Muscle of leg (tissue), 11 donors: ENCODE data around the gene HSPA14. TPM values are rescaled to one million over a fixed set of nuclear protein-coding genes. Genes with fewer than 3 reads are reported as not detected.

Source experiments
- DNase-seq: peaks from one replicate; pipeline ENCODE4 v3.0.0; 2013
- H3K27ac ChIP-seq: one replicate; pipeline ENCODE4 v1.5.1; 2013; ENCODE audit warnings: mild to moderate bottlenecking, low read length, control low read depth
- H3K27me3 ChIP-seq: one replicate; pipeline ENCODE4 v1.6.1; 2013; ENCODE audit warnings: low read length; ENCODE audit not compliant: control insufficient read depth, insufficient read depth
- H3K36me3 ChIP-seq: one replicate; pipeline ENCODE4 v1.6.1; 2013; ENCODE audit warnings: low read length; ENCODE audit not compliant: control insufficient read depth, insufficient read depth
- H3K4me1 ChIP-seq: one replicate; pipeline ENCODE4 v1.6.1; 2013; ENCODE audit warnings: low read length; ENCODE audit not compliant: control insufficient read depth, insufficient read depth
- H3K4me3 ChIP-seq: one replicate; pipeline ENCODE4 v1.5.1; 2013; ENCODE audit warnings: low read length, control low read depth
- H3K9me3 ChIP-seq: replicated peaks from 2 replicates; pipeline ENCODE4 v1.6.1; 2013; ENCODE audit warnings: low read depth, low read length; ENCODE audit not compliant: control insufficient read depth
- WGBS: methylation state at CpG from one replicate; pipeline ENCODE4 v1.1.5; 2013; ENCODE audit warnings: missing lambda C conversion rate; ENCODE audit not compliant: insufficient coverage; 5-methylcytosine and 5-hydroxymethylcytosine counted together
- polyA plus RNA-seq, 8 donors: library from polyadenylated mRNA; unstranded; fragments of 120-200 nt; gene quantifications; one replicate each; pipeline versions ENCODE4 v1.2.1 to v1.2.3, GENCODE V29; 2013; ENCODE audit warnings: inconsistent platforms in 1 of 8, low replicate concordance in 1 of 8; ENCODE audit not compliant: insufficient read length in 8 of 8, insufficient read depth in 1 of 8
- total RNA-seq: library from RNA; stranded (reverse); fragments of 120-200 nt; gene quantifications from one replicate; pipeline ENCODE4 v1.2.4, GENCODE V29; 2013

Gene HSPA14
- total and polyA plus RNA-seq, 9 donors: 11.1 to 15.3 (median 13.5) TPM

GRCh38 chr10:14909101-14909500 lies 71.0 kb downstream of the HSPA14 start:
- Histone ChIP-seq H3K4me1 (no peaks in the 10 kb centered on the region), H3K36me3 (peaks cover 40% of the 10 kb centered on the region), H3K27me3 (no peaks in the 10 kb centered on the region), H3K27ac (no peak overlapping the region), H3K4me3 (no peak overlapping the region), H3K9me3 (peaks cover 3% of the 10 kb centered on the region)
- DNase-seq: no peak
- WGBS: 100% methylated on average over 1 of the region's 2 CpGs

GRCh38 chr10:14910953-14911352 lies 72.8 kb downstream of the HSPA14 start:
- H3K27ac ChIP-seq: no peak overlapping the region
- no peaks in the 10 kb centered on the region for H3K27me3 ChIP-seq
- peaks cover 7% of the 10 kb centered on the region for H3K9me3 ChIP-seq
- no peak overlapping the region for H3K4me3 ChIP-seq
- WGBS: 98% methylated on average over 4 of the region's 4 CpGs
- H3K4me1 ChIP-seq: no peaks in the 10 kb centered on the region
- DNase-seq: no peak
- peaks cover 44% of the 10 kb centered on the region for H3K36me3 ChIP-seq

GRCh38 chr10:14911801-14912200 lies 73.7 kb downstream of the HSPA14 start:
- Histone ChIP-seq H3K4me1 (no peaks in the 10 kb centered on the region), H3K27me3 (no peaks in the 10 kb centered on the region), H3K36me3 (peaks cover 42% of the 10 kb centered on the region), H3K9me3 (peaks cover 15% of the 10 kb centered on the region), H3K4me3 (no peak overlapping the region), H3K27ac (no peak overlapping the region)
- no peak for DNase-seq
- 83% methylated on average over 3 of the region's 3 CpGs for WGBS

GRCh38 chr10:14916600-14916999 lies 78.5 kb downstream of the HSPA14 start:
- Histone ChIP-seq H3K4me3 (no peak overlapping the region), H3K27me3 (no peaks in the 10 kb centered on the region), H3K9me3 (peaks cover 21% of the 10 kb centered on the region), H3K4me1 (no peaks in the 10 kb centered on the region), H3K27ac (no peak overlapping the region), H3K36me3 (peaks cover 38% of the 10 kb centered on the region)
- no peak for DNase-seq
- no CpG with 5 or more reads among the region's 2 CpGs for WGBS

- H3K27ac ChIP-seq: no peak overlapping the region
- WGBS: 83% methylated on average over 1 of the region's 3 CpGs
- H3K27me3 ChIP-seq: no peaks in the 10 kb centered on the region
- H3K9me3 ChIP-seq: peaks cover 21% of the 10 kb centered on the region
- H3K4me1 ChIP-seq: no peaks in the 10 kb centered on the region
- no peak for DNase-seq
- H3K4me3 ChIP-seq: no peak overlapping the region
- peaks cover 37% of the 10 kb centered on the region for H3K36me3 ChIP-seq
These were observed 79.7 kb downstream of the HSPA14 start for GRCh38 chr10:14917827-14918226.

- no peak overlapping the region for H3K27ac ChIP-seq
- peaks cover 45% of the 10 kb centered on the region for H3K36me3 ChIP-seq
- WGBS: no CpG with 5 or more reads among the region's 3 CpGs
These were observed 80.9 kb downstream of the HSPA14 start for GRCh38 chr10:14918964-14919363.

More at GRCh38 chr10:14918964-14919363, 80.9 kb downstream of the HSPA14 start:
- no peaks in the 10 kb centered on the region for H3K27me3 ChIP-seq
- peaks cover 21% of the 10 kb centered on the region for H3K9me3 ChIP-seq
- H3K4me3 ChIP-seq: no peak overlapping the region
- DNase-seq: no peak
- no peaks in the 10 kb centered on the region for H3K4me1 ChIP-seq

Other genes with a start within 250 kb of the HSPA14 start
- 15.1 TPM for gene FAM107B, start 63.4 kb upstream of the HSPA14 start, total RNA-seq
- gene FAM107B, start 63.4 kb upstream of the HSPA14 start, polyA plus RNA-seq: 10 to 100 TPM; 13.5 to 32.4 (median 18.8) TPM
- 1.8 TPM for gene CDNF, start 269 bp upstream of the HSPA14 start, total RNA-seq
- gene CDNF, start 269 bp upstream of the HSPA14 start, polyA plus RNA-seq: 1 to 10 TPM; 2.2 to 4.4 (median 2.9) TPM
- gene MSANTD7, start within 50 bp of the HSPA14 start, total RNA-seq: 12.5 TPM
- gene MSANTD7, start within 50 bp of the HSPA14 start, polyA plus RNA-seq: 10 to 100 TPM in 5 of 8 donors, 1 to 10 TPM in 3; 8.8 to 12.6 (median 10.3) TPM
- 14.7 TPM for gene SUV39H2, start 40.6 kb downstream of the HSPA14 start, total RNA-seq
- 10 to 100 TPM in 7 of 8 donors, 1 to 10 TPM in 1; 9.3 to 17.6 (median 12.0) TPM for gene SUV39H2, start 40.6 kb downstream of the HSPA14 start, polyA plus RNA-seq
- 9.2 TPM for gene DCLRE1C, start 115.8 kb downstream of the HSPA14 start, total RNA-seq
- 10 to 100 TPM in 1 of 8 donors, 1 to 10 TPM in 7; 6.5 to 10.8 (median 7.3) TPM for gene DCLRE1C, start 115.8 kb downstream of the HSPA14 start, polyA plus RNA-seq
- gene MEIG1, start 121.1 kb downstream of the HSPA14 start, total RNA-seq: 0.27 TPM
- under 1 TPM in 7 of 8 donors, not detected in 1; 0.28 to 0.97 (median 0.59) TPM for gene MEIG1, start 121.1 kb downstream of the HSPA14 start, polyA plus RNA-seq
- gene OLAH, start 205.6 kb downstream of the HSPA14 start, total RNA-seq: 0.13 TPM
- gene OLAH, start 205.6 kb downstream of the HSPA14 start, polyA plus RNA-seq: under 1 TPM in 3 of 8 donors, not detected in 5; 0.08 to 0.19 (median 0.13) TPM